KOPT-K1 (cell line): ENCODE data around the gene TM4SF18.
"Not testable (repeated sequence)": the region's sequence is repeated elsewhere in the genome, so short reads cannot be mapped to it uniquely, and the experiment has no call there.

Experiments
- H3K27ac ChIP-seq: fragments of 200-600 bp; sonication (generic); 2 replicates; pipeline ENCODE4 v1.5.1; 2016; ENCODE audit warnings: antibody characterized with exemption, mild to moderate bottlenecking, low read depth, low read length; ENCODE audit not compliant: poor library complexity, severe bottlenecking
- H3K36me3 ChIP-seq: fragments of 200-600 bp; sonication (generic); 2 replicates; pipeline ENCODE4 v1.5.1; 2017; ENCODE audit warnings: antibody characterized with exemption, mild to moderate bottlenecking, low read length, moderate library complexity; ENCODE audit not compliant: insufficient read depth
- H3K9me3 ChIP-seq: fragments of 200-600 bp; sonication (generic); 2 replicates; pipeline ENCODE4 v1.5.1; 2017; ENCODE audit warnings: antibody characterized with exemption, low read length, mild to moderate bottlenecking; ENCODE audit not compliant: insufficient read depth, poor library complexity, severe bottlenecking

TM4SF18 gene

GRCh38 chr3:149352556-149352955 lies 19.1 kb upstream of the TM4SF18 start:
- Histone ChIP-seq H3K9me3 (no peaks in the 10 kb centered on the region), H3K36me3 (no peaks in the 10 kb centered on the region), H3K27ac (no peak overlapping the region)

GRCh38 chr3:149343951-149344350 lies 10.5 kb upstream of the TM4SF18 start:
- H3K9me3 ChIP-seq = no peaks in the 10 kb centered on the region
- H3K27ac ChIP-seq = no peak overlapping the region
- H3K36me3 ChIP-seq = no peaks in the 10 kb centered on the region

DNA sequence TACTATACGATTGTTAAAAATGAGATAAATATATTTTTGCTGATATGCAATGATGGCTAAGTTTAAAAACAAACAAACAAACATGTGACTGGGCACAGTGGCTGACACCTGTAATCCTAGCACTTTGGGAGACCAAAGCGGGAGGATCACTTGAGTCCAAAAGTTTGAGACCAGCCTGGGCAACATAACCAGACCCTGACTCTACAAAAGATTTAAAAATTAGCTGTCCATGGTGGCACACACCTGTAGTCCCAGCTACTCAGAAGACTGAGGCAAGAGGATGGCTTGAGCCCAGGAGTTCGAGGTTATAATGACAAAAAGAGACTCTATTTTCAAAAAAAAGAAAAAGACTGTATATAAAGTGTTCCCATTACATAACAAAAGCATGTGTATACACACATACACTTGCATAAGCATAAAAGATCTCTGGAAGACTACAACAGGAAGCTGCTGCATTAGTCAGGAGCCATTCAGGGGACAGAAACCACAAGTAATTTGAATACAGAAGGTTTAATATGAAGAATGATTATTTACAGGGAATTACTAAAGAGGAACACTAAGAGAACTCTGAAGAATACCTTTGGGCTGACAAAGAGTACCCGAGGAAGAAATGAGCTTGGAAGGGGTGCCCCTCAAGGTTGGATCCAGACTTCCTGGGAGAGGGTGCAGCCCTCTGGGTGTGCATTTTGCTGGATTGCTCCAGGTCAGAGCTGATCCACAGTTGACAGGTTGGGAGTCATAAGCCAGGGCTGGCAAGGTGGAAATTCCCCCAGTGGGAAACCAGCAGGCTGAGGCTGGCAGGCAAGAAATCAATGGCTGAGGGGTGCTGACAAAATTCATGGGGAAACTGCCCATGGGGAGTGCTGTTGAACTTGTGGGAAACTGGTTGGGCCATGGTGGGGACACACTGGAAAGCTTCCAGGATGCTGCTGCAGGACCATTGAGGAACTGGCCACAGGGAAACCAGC lies 9.3 kb upstream of the TM4SF18 start:
- no peaks in the 10 kb centered on the region for H3K9me3 ChIP-seq
- H3K27ac ChIP-seq = no peak overlapping the region
- no peaks in the 10 kb centered on the region for H3K36me3 ChIP-seq

GRCh38 chr3:149340310-149340933 lies 7.0 kb upstream of the TM4SF18 start:
- H3K36me3 ChIP-seq = no peaks in the 10 kb centered on the region
- no peaks in the 10 kb centered on the region for H3K9me3 ChIP-seq
- no peak overlapping the region for H3K27ac ChIP-seq

GRCh38 chr3:149339931-149340309 lies 6.5 kb upstream of the TM4SF18 start:
- Histone ChIP-seq H3K36me3 (no peaks in the 10 kb centered on the region), H3K9me3 (no peaks in the 10 kb centered on the region), H3K27ac (no peak overlapping the region)

- H3K36me3 ChIP-seq, H3K9me3 ChIP-seq, H3K27ac ChIP-seq: not testable (repeated sequence)
Observed at GRCh38 chr3:149337486-149337885, 4.0 kb upstream of the TM4SF18 start.

DNA sequence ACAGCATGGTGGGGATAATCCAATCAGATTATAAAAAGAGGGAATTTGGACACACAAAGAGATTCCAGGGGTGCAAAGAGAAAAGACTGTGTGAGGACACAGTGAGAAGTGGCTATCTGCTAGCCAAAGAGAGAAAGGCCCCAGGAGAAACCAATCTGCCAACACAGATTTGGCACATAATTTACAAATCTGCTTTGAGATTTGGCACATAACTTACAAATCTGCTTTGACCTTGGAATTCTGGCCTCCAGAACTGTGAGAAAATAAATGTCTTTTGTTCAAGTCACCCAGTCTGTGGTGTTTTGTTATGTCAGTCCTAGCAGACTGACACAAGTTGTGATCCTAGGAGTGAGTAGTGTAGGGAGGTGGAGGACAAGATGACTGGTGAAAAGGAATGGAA lies 3.5 kb upstream of the TM4SF18 start:
- Histone ChIP-seq H3K36me3 (no peaks in the 10 kb centered on the region), H3K27ac (no peak overlapping the region)

DNA sequence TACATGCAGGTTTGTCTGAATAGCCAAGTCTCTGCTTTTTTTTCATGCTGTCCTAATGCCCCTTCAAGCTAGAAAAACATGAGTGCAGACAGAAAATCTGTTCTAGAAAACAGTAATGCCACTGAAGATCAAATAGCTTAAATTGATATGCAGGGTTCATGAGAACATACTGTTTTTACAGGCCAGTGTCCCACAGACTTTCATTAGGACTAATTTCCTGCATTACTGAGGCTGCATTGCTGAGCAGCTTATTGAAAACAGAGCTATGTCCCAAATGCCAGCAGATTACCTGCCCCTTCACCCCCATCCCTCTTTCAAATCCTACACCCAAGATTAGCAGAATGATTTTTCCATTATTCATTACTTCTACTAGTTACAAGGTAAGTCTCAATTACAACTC lies 665 bp downstream of the TM4SF18 start:
- H3K9me3 ChIP-seq = no peaks in the 10 kb centered on the region
- no peaks in the 10 kb centered on the region for H3K36me3 ChIP-seq
- no peak overlapping the region for H3K27ac ChIP-seq

More for the DNA sequence above, 3.5 kb upstream of the TM4SF18 start:
- no peaks in the 10 kb centered on the region for H3K9me3 ChIP-seq

DNA sequence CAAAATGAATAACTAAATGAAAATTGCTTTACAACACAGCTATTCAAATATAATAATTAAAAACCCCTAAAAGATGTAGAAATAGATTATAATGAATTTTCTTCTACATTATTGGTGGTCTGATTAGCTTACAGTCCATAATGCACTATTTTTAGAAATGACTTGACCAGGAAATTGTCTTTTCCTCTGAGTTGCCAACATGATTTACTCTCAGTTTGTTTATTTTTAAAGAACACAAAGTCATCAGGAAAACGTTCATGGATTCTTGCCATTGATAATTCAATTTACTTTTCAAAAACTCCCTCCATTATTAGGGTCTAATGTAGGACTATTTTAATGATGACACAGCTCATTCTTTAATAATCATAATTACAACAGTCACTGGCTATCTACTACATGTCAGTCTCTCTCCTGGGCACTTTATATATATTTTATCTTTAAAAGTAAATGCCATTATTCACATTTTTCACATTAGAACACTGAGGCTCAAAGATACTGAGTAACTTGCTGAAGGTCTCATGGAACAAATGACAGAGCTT lies 1.1 kb downstream of the TM4SF18 start:
- no peak overlapping the region for H3K27ac ChIP-seq
- no peaks in the 10 kb centered on the region for H3K36me3 ChIP-seq
- no peaks in the 10 kb centered on the region for H3K9me3 ChIP-seq

DNA sequence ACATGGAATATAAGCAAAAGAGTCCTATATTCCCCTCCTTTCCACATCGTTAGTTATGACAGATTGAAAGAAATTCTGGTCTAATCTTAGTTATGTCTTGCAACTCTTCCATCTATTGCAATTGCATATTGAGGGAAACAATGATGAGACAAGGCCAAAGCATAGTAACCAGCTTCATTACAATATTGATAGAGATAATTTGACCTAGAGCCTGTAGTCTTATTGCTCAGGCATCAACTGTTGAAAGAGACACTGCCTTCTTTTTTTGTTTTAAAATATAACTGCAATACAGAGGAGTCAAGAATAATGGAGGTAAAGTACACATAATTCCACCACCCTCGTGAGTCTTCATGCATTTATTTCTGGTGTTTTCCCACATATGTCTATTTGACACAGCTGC lies 2.0 kb downstream of the TM4SF18 start:
- Histone ChIP-seq H3K36me3 (no peaks in the 10 kb centered on the region), H3K9me3 (no peaks in the 10 kb centered on the region), H3K27ac (no peak overlapping the region)

GRCh38 chr3:149330609-149331331 lies 2.7 kb downstream of the TM4SF18 start:
- no peaks in the 10 kb centered on the region for H3K9me3 ChIP-seq
- no peak overlapping the region for H3K27ac ChIP-seq
- no peaks in the 10 kb centered on the region for H3K36me3 ChIP-seq

GRCh38 chr3:149327156-149327555 lies 6.3 kb downstream of the TM4SF18 start:
- H3K36me3 ChIP-seq = no peaks in the 10 kb centered on the region
- H3K27ac ChIP-seq = no peak overlapping the region
- no peaks in the 10 kb centered on the region for H3K9me3 ChIP-seq

GRCh38 chr3:149325581-149325980 lies 7.9 kb downstream of the TM4SF18 start:
- Histone ChIP-seq H3K27ac (no peak overlapping the region), H3K9me3 (no peaks in the 10 kb centered on the region)

GRCh38 chr3:149324332-149324731 lies 9.1 kb downstream of the TM4SF18 start:
- H3K27ac ChIP-seq = no peak overlapping the region
- no peaks in the 10 kb centered on the region for H3K9me3 ChIP-seq

More at GRCh38 chr3:149325581-149325980, 7.9 kb downstream of the TM4SF18 start:
- no peaks in the 10 kb centered on the region for H3K36me3 ChIP-seq

DNA sequence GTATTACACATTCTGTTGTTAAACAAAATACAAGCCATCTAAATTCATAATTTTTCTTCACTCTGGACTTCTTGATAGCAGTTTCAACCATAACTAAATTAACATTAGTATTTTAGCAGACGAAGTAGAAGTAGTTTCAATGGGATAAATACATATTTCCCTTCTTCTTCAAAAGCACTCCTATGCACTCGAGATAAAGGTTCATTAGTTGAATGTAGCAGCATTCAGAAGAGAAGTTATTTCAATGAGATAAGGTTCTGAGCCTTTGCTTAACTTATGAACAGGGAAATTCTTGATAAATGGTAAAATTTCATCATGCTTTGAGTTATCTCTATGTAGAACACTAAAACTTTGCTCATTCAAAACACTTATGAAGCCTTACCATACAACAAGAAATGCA lies 11.8 kb downstream of the TM4SF18 start:
- Histone ChIP-seq H3K27ac (no peak overlapping the region), H3K36me3 (no peaks in the 10 kb centered on the region)

More at GRCh38 chr3:149324332-149324731, 9.1 kb downstream of the TM4SF18 start:
- no peaks in the 10 kb centered on the region for H3K36me3 ChIP-seq

More for the DNA sequence above, 11.8 kb downstream of the TM4SF18 start:
- no peaks in the 10 kb centered on the region for H3K9me3 ChIP-seq
